T47D (cell line): Measurements from ENCODE around the gene ZNF518B.

Experiments used
- DNase-seq, 2 experiments: peaks; one replicate each; pipeline versions ENCODE4 v3.0.0 to v3.0.0-alpha.2; 2011 to 2012; ENCODE audit warnings: low read depth in 1 of 2, low spot score in 1 of 2
- JUND ChIP-seq: IDR thresholded peaks from 2 replicates; pipeline ENCODE4 v1.6.1; 2012; ENCODE audit warnings: low read depth
- in situ Hi-C: cut with HindIII; loops from 2 replicates; pipeline ENCODE4 v1.10.0; 2016; ENCODE audit warnings: low sequenced_read_pairs, low pct_unique_long_range_greater_than_20kb

ZNF518B gene

GRCh38 chr4:10466161-10466560, 8.9 kb upstream of the ZNF518B start:
- no peak for TF ChIP-seq JUND
- DNase-seq: no peak
- in situ Hi-C loops: no loop called here

GRCh38 chr4:10462876-10463275, 5.7 kb upstream of the ZNF518B start:
- DNase-seq: no peak
- no peak for TF ChIP-seq JUND
- in situ Hi-C loops: no loop called here

GRCh38 chr4:10461850-10462400, 4.7 kb upstream of the ZNF518B start:
- DNase-seq: no peak
- no peak for TF ChIP-seq JUND
- in situ Hi-C loops: no loop called here

DNA sequence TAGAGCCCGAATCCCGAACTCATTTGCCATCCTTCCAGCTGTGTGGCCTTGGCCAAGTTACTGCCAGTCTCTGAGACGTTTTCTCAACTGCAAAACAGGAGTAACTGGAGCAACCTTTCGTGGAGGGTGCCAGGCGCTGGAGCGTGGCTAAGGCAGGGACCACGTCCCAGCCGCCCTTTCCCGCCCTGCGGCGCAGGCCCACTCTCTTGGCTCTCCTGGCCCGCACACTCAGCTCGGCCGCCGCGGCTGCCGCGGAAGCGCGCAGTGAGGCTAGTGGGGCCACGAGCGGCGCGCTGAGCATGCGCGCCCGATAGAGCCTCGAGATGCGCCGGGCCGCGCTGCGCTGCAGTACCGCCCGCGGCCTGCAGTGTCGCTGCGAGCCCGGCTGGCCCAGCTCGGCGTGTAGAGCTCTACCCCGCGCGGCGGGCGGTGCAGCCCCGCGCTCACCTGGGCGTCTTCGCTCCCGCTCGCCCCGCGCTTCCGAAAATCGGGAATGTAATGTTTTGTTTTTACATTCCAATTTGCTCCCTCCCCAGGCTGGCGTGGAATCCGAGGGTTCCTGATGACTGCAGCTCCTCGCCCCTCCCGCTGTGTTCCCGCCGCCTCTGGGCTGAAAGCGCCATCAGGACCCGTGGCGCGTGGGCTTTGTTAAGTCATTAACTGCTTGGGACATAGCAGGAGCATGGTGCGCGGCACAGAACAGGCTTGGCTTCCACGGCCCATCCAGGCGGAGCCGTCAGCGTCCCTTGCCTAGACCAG, 4.0 kb upstream of the ZNF518B start:
- peak; percentile 70 to 71 for DNase-seq
- TF ChIP-seq JUND: no peak
- in situ Hi-C loops: no loop called here

GRCh38 chr4:10460313-10461047, 3.3 kb upstream of the ZNF518B start:
- TF ChIP-seq JUND: no peak
- in situ Hi-C loops: no loop called here

GRCh38 chr4:10459305-10459704, 2.1 kb upstream of the ZNF518B start:
- DNase-seq: no peak
- no peak for TF ChIP-seq JUND
- in situ Hi-C loops: no loop called here

More at GRCh38 chr4:10460313-10461047, 3.3 kb upstream of the ZNF518B start:
- no peak for DNase-seq

DNA sequence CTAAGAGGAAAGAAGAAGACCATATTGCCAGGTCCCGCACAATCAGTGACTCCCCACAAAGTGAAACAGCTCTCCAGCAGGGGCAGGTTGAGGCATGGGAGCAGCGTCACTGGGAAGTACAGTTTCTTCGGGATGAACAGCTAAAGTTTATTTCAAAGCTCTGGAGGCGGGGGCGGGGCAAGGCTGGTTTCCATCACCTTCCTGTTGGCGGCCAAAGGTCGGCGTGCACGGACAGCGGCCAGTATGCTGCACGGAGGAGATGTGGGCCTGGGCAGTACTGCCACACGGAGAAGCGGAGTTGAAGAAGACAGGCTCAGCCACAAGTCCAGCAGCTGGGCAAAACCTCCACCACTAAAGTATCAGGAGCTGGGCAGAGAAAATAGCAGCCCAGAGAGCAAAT, 951 bp upstream of the ZNF518B start:
- in situ Hi-C loops: no loop called here
- no peak for DNase-seq

DNA sequence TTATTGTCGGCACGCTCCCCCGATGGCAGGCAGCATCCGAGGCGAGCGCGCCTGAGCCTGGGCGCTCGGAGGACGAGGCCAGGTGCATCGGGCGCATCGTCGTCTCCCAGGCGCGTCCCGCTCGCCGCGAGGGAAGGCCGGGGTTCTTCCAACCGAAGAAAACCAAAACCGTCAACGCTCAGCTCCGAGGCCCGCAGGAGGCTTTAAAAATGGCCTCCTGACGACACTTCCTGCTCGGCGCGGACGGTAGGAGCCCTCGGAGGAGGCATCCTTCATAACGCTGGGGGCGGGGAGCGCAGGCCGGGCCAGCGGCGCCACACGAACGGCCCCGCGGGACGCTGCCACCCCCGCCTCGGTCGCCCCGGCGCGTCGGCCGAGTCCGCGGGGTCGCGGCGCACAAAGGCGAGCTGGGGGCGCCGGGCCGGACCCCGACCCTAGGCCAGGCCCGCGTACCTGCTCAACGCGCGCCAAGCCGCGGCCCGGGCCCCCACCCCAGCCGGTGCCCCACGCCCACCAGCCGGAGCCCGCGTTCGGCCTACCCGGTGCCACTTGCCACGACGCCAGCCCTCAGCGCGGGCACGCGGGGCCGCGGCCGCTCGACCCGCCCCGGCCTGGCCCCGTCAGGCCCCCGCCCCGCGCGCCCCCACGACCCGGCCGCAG, 501 bp downstream of the ZNF518B start:
- peak in 1 of 2 experiments; percentile 39 for DNase-seq
- in situ Hi-C loops: no loop called here
- TF ChIP-seq JUND: no peak

More for the DNA sequence above, 951 bp upstream of the ZNF518B start:
- TF ChIP-seq JUND: no peak

DNA sequence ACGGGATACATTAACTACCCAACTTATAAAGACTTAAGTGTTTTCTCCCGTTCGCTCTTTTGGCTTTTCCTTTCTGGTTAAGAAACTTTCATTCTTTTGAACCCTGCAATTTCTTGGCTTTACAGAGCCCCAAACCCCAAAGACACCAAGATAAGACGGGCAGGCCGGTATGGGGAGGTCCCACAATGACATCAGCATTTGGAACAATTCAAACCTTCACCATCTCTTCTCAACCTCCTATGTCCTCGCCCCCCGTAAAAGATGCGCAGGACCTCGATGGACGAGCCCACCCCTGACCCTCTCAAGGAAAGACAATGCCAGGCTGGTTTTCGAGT, 999 bp downstream of the ZNF518B start:
- in situ Hi-C loops: no loop called here
- DNase-seq: no peak
- no peak for TF ChIP-seq JUND

DNA sequence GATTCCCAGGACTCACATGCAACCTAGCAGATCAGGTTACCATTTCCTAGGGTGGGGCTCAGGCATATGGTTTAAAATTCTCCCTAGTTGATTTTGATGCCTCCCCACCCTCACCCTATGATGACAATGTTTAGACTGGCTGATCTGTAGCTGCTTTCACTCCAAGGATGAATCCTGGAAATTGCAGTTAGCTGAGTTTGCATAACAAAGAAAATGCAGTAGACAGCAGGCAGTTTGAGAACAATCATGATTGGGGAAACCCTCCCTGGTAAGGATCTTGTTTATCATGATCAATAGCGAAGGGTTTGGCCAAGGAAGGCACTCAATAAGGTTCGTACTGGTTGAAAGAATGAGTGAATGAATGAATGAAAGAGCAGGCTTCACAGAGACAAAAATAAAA, 2.1 kb downstream of the ZNF518B start:
- DNase-seq: no peak
- in situ Hi-C loops: no loop called here
- no peak for TF ChIP-seq JUND

- no peak for DNase-seq
- in situ Hi-C loops: no loop called here
- TF ChIP-seq JUND: no peak
These were observed 2.5 kb downstream of the ZNF518B start for GRCh38 chr4:10454726-10455125.

GRCh38 chr4:10454121-10454520, 3.1 kb downstream of the ZNF518B start:
- no peak for TF ChIP-seq JUND
- in situ Hi-C loops: no loop called here
- DNase-seq: no peak

- TF ChIP-seq JUND: no peak
- DNase-seq: no peak
- in situ Hi-C loops: no loop called here
These were observed 8.2 kb downstream of the ZNF518B start for GRCh38 chr4:10448991-10449390.
